Left kidney (tissue), 2 donors: ENCODE results near the gene TTC27. TPM values are rescaled to one million over a fixed set of nuclear protein-coding genes. Genes with fewer than 3 reads are reported as not detected.

Source experiments
- DNase-seq: peaks from one replicate; pipeline ENCODE4 v3.0.0-alpha.2; 2013
- polyA plus RNA-seq: library from polyadenylated mRNA; unstranded; fragments of 120-200 nt; gene quantifications from one replicate; pipeline ENCODE4 v1.2.1, GENCODE V29; 2013; ENCODE audit not compliant: insufficient read length

Gene TTC27
- polyA plus RNA-seq, 1 donor: 17.8 TPM

DNA sequence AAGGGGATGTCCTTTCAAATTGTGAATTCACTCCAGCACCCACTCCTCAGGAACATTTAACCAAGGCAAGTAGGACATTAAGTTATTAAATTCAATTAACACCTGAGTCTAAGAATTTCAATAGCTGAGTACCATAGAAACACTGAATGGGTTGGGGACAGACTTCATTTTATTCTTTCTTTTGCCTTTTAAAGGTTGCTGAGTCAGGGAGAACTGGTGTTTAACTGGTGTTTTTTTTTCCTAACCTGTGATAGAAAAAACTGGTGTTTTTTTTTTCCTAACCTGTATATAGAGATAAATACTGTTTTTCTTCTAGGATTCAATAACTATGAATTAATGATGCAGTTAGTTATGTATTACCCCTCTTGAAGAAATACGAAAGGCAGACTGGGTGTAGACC, 38.9 kb downstream of the TTC27 start:
- DNase-seq: no peak

DNA sequence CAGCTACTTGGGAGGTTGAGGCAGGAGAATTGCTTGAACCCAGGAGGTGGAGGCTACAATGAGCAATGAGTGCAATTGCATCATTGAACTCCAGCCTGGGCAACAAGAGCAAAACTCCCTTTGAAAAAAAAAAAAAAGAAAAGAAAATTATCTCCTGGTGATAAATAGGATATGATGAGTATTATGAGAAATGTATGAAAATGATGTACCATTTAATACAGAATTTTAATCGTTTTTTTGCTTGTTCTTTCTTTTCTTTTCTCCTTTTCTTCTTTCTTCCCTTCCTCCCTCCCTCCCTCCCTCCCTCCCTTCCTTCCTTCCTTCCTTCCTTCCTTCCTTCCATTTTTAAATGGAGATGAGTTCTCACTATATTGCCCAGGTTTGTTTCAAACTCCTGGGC, 40.4 kb downstream of the TTC27 start:
- DNase-seq: no peak

DNA sequence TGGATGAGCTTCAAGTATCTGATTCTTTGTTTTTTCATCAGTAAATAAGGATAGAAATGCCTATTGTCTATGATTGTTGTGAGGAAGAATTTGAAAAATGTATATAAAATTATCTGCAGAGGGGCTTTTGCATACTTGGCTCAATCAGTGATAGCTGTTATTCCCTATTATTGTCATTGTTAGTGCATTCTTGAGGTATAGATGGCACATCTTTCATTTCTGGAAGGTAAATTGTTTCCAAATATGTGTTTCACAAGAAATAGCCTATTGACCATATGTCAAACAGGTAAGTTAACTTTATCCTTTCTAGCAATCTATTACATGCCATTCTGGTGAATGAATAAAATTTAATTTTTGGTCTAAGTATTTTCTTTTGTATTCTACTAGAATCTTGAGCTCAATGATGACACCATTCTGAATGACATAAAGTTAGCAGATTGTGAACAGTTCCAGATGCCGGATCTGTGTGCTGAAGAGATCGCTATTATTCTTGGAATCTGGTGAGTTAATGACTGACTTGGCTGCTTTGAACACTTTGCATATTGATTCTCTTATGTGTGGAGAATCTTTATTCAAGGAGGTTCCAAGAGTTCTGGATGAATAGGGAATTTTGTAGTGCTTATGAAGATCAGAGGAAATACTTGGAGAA, 44.2 kb downstream of the TTC27 start:
- no peak for DNase-seq

DNA sequence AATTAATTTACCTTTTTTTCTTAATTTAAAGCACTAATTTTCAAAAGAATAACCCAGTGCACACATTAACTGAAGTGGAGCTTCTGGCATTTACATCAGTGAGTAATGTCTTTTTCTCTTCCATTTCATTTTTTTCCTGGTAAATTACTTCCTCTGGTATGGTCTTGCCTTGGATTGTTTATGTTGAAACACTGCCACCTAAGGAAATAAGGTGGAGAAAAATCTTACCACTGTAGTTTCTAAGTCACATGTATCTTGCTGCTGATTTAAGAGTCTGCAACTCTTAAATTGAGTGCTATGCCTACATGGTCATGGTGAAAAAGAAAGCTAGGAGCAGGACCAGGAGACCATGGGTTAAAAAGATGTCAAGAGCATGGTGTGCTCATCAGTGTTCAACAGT, 51.0 kb downstream of the TTC27 start:
- DNase-seq: no peak

DNA sequence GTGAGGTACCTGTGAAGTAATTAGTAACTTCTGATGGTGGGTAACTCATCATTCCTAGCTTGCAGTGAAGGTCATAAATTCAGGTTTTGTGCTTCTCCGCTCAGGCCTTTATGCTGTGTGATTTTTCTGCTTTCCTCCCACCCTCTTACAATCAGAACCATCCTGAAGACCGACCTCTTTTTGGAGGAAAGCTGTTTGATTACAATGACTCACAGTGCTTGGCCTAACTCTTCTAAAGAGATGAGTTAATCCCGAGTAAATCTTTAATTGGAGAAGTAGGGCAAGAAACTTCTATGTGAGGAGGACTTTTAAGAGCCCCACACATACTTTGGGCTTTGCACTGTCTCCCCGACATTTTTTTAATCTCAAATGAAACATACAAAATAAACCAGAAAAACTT, 53.1 kb downstream of the TTC27 start:
- DNase-seq: no peak

DNA sequence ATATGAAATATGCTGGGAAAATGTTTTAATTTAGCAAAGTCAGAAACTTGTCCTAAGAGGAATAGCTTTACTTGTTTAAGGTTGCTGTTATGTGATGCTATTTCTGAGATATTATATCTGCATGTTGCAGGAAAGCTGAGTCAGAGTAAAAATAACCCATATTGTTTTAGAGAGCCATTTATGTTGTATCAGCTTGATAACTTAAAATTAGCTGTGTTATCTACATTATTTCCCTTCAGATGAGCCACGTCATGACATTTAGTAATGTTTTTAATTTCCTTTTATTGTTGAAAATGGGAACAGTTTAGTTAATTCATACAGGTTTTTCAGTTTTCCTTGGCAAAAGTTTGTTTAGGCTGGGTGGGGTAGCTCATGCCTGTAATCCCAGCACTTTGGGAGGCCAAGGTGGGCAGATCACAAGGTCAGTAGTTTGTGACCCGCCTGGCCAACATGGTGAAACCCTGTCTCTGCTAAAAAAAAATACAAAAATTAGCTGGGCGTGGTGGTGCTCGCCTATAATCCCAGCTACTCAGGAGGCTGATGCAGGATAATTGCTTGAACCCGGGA, 55.8 kb downstream of the TTC27 start:
- no peak for DNase-seq

DNA sequence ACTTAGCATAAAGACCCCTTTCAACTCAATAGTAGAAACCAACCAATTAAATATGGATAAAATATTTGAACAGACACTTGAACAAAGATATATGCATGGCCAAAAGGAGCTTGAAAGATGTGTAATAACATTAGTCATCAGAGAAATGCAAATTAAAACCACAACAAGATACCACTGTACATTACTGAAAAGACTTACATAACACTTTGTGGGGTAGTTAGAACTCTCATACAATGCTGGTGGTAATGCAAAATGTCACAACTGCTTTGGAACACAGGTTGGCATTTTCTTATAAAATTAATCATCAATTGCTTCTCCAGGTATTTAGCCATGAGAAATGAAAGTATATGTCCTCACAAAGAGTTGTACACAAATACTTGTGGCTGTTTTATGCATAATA, 60.7 kb downstream of the TTC27 start:
- no peak for DNase-seq

DNA sequence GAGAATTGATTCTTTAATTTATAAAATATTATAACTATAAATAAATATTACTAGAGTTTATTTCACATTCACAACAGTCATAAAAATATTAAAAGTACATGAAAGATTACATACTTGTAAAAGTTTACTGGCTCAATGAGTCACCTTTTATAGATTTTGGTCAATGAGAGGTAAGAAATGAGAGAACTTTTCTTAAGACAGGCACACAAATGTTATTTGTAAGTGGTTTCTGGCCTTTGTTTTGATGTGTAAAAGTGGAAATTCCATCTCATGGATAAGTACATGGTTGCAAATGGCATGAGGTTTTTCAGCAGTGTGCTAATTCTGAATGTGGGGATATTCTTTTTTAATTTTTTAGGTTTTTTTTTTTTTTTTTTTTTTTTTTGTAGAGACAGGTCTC, 63.8 kb downstream of the TTC27 start:
- DNase-seq: no peak

DNA sequence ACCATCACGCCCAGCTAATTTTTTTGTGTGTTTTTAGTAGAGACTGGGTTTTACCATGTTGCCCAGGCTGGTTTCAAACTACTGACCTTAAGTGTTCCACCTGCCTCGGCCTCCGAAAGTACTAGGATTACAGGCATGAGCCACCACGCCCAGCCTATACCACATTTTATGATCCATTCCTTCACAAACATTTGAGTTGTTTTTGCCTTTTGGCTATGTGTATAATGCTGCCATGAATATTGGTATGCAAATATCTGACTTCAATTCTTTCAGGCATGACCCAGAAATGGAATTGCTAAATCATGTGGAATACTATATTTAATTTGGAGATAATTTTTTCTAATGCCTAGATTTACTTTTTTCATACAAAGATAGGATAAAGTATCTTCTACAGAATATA, 68.6 kb downstream of the TTC27 start:
- DNase-seq: no peak

DNA sequence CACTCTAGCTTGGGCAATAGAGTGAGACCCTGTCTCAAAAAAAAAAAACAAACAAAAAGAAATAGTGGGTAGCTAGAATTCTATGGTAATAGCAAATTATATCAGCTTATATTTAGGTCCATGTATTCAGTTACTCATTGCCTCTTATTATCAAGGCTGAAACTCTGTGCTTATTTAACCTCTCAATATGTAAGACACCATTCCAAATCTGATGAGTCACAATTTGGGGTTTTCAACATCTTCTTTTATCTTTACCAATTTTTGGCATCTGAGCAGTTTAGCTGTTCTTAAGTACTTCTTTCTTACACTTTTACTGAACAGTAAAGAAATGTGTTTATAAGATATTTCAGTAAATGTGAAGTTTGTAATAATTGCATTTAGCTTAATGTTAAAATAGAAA, 69.3 kb downstream of the TTC27 start:
- DNase-seq: no peak

DNA sequence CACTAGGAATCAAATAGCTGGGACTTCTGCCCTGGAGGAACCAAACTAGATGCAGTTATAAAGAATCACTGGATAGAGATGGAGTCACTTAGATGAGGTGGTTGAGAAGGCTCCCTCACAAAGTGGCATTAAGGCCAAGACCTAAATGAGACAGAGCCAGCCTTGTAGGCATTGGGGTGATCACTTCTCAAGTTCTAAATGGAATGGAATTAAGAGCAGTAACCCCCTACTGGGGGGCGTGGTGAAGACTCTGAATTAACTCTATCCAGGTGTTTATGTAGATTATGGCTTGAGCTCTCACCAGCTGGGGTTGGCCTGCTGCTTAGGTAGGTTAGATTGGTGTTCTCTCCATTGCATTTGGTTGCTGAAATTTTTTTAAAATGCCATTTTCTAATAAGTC, 71.3 kb downstream of the TTC27 start:
- no peak for DNase-seq

DNA sequence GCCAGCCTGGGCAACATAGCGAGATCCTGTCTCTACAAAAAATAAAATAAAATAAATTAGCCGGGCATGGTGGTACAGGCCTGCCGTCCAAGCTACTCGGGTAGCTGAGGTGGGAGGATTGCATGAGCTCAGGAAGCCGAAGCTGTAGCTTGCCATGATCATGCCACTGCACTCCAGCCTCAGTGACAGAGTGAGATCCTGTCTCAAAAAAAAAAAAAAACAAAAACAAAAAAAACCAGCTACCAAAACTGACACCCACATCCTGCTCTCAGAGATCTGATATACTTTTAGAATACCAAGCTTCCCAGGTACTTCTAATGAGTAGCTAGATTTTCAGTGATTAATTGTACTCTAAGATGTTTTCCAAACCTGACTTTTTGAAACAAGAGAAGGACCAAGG, 74.0 kb downstream of the TTC27 start:
- no peak for DNase-seq

DNA sequence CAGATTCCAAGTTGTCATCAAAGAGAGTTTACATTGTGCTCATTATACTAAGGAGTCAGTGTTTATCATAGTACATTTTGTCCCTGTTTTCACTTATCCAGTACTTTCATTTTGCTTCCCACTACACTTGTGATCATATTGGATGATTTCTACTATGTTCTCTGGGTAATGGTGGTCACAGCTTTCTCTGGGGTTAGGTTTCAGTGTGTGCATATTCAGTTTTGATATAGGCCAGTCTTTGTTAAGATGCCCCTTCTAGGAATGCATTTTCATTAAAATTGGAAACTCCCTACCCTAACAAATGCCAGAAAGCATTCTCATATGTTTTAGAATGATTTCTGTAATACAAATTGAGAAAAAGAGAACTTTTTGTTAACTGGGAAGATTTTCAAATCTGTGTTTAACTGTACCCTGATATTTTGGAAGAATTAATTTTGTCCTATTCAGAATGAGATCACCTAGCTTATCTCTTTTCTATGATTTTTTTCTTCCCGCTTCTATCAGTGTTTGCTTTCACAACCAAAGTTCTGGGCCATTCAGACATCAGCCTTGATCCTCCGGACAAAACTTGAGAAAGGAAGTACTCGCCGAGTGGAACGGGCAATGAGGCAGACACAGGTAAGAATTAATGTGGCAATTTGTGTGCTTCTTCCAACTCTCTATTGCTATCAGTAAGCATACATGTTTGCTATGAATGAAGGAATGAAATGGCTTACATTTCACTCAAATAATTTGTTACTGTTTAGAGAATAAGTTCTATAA, 74.6 kb downstream of the TTC27 start:
- DNase-seq: no peak

DNA sequence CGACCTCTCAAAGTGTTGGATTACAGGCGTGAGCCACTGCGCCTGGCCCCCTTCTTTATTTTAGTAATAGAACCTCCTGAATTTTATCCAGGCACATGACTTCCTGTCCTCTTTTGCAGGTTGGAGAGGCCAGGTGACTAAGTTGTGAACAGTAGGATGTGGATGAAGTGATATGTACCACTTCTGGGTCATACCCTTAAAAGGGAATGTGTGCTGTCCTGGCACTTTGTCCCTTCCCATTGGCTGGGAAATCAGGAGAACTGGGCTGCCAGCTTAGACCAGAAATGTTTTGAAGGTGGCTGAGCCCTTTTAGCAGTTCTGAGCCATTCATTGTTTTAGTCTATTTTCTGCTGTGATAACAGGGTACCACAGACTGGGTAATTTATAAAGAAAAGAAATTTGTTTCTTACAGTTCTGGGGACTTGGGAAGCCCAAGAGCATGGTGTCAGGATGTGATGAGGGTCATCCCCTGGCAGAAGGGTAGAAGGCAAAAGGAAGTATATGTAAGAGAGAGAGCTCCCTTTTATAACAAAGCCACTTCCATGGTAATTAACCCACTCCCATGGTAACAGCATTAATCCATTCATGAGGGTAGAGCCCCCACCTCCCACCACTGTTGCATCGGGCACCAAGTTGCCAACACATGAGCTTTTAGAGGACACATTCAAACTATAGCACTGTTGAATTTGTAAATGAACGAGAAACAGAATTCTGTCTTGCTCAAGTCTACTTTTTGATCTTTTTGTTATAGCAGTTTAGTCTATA, 79.1 kb downstream of the TTC27 start:
- no peak for DNase-seq

DNA sequence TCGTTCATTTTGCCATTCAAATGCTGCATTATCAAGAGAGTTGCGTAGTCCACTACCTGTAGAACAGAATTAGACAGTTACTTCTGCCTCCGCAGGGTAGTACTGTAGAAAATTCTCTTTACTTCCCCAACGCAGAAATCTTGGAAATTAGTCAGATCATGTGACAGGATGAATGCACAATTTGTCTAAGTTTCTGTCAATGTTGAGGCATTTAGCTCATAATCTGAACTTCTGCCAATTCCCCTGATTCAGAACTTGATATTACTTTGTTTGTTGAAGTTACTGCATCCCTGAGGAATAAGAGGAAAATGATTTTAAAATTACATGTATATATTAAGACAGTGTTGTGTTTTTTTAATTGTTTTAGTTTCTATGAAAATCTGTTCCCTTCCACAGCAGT, 83.4 kb downstream of the TTC27 start:
- DNase-seq: no peak

DNA sequence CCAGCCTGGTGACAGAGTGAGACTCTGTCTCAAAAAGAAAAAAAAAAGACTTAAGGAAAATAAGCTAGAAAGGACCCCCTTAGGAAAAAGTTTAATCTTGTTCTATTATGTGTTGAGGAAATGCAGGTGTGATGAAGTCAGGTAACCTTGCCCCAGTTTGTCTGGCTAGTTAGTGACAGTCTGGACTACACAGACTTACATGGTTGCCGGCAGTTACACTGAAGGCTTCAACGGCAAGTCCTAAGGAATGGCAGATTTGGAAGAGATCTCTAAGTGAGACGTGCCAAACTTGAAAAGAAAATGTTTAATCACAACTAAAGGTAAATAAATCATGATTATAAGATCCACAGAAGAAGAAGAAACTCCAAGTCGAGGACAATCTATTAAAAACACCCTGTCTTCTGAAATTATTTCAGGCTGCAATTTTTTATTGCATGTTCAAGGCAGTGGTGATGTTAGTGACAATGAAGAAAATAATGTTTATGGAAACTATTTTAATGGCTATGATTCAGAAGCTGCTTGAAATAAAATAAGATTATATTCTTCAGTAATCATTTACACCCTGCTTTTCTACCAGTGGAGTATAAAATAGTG, 84.2 kb downstream of the TTC27 start:
- DNase-seq: no peak

DNA sequence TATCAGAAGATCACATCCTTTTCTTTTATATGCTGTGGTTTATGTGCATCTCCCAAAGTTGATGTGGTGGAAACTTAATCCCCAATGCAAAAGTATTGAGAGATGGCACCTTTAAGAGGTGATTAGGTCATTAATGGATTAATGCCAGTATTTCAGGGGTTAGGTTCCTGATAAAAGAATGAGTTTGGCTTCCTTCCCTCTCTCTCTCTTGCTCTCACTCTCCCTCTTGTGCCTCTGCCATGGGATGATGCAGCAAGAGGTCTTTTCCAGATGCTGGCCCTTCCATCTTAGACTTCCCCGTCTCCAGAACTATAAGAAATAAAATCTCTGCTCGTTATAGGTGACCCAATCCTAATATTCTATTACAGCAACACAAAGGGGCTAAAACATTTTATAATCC, 85.0 kb downstream of the TTC27 start:
- DNase-seq: no peak

DNA sequence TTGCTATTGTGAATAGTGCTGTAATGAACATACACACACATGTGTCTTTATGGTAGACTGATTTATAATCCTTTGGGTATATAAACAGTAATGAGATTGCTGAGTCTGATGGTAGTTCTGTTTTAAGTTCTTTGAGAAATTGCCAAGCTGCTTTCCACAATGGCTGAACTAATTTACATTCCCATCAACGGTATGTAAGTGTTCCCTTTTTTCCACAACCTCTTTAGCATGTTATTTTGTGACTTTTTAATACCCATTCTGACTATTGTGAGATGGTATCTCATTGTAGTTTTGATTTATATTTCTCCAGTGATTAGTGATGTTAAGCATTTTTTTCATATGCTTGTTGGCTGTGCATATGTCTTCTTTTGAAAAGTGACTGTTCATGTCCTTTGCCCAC, 86.7 kb downstream of the TTC27 start:
- DNase-seq: no peak

DNA sequence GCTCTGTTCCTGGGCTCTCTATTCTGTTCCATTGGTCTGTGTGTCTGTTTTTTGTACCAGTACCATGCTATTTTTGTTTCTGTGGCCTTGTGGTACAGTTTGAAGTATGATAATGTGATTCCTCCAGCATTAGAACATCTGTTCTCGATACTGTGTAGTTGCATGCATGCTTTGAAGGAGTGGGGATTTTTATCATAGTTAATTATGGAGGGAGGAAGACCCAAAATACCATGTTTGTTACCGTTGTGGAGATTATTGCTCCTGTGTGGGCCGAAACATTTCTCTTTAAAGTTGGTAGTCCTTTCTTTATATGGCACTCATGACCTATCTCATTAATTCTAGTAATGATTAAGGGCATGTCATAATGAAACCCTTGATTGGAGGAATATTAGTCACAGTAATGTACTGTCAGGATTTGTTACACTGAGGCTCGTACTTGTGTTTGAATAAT, 87.6 kb downstream of the TTC27 start:
- no peak for DNase-seq

DNA sequence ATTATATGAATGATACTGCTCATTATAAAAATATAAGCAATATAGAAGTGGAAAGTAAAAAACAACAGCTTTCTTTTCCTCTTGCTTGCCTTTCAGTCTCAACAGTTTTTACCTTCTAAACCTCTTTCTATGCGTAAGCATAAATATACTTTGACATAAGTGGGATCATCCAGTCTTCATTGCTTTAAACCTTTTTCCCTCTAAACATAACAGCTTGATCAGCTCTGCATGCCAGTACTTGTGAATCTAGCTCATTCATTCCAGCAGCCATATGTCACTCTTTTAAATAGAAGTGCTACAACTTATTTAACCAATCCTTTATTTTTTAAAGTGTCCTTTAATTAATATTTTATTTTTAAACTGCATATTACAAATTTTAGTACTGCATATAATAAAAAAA, 88.1 kb downstream of the TTC27 start:
- no peak for DNase-seq

DNA sequence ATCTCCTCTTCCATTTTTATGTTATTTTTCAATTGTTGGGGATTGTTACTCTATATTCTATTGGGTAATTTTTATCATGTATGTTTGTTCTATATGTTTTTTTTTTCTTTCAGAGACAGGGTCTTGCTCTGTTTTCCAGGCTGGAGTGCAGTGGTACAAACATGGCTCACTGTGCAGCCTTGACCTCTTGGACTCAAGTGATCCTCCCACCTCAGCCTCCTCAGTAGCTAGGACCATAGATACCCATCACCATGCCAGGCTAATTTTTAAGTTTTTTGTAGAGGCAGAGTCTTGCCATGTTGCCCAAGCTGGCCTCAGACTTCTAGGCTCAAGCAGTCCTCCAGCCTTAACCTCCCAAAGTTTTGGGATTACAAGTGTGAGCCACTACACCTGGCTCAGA, 88.7 kb downstream of the TTC27 start:
- DNase-seq: no peak

DNA sequence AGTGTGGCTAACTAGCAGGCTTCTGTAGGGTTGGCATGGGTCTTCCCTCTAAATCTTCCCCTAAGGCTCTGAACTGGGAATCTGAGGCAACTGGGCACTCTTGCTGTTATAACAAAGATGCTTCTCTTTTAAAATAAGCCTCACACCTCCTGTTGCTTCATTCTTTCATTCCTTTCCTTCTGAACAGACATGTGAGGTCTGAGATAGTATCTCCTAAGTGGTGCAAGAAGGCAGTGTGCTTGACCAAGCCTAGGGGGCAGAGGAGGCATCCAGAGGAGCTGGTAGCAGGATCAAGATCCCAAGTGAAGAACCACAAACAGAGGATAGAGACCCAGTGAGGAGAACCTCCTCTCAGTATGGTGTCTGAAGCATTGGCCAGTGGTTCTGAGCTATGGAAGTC, 90.9 kb downstream of the TTC27 start:
- DNase-seq: no peak

DNA sequence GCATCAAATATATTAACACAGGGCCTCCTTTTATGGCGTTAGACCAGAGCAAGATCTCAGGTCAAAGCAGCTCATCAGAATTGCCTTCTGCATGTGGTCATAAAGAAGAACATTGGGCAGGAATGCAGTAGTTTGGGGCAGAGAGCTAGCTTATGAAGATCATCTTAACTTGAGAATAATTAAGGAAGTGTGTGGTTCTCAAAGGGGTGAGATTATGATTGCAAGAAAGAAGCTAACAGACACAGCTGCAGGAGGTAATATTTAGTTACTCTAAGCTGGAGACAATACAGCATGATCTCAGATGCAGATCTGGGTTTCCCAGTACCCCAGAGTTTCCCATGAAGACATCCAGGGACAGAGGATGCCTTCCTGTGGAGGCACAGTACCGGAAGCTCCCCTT, 91.6 kb downstream of the TTC27 start:
- no peak for DNase-seq
